HepG2 (cell line): ENCODE measurements around the gene IGSF21. TPM values are rescaled to one million over a fixed set of nuclear protein-coding genes. Genes with fewer than 3 reads are reported as not detected.

ENCODE experiments used
- ATAC-seq: fragments of 200-7000 bp; cut with Tn5 transposase; 3 replicates; pipeline ENCODE4 v1.9.1; 2020; ENCODE audit warnings: mild to moderate bottlenecking, moderate library complexity
- BruUV-seq: library from RNA; stranded (reverse); fragments of 400-500 nt; replicated peaks from 2 replicates; lab custom pipeline; 2021; lab: Mats Ljungman, UMichigan
- CTCF ChIA-PET: fragments of 300-600 bp; formaldehyde crosslinking; extraction: SDS; loops from one replicate; lab custom pipeline; 2021; ENCODE audit warnings: low total read pairs, inconsistent platforms, low intra/inter-chr PET ratio; lab: Yijun Ruan, JAX
- POLR2A ChIA-PET: fragments of 350-600 bp; sonication (Branson Sonifier 250); formaldehyde crosslinking; loops from one replicate; lab custom pipeline; 2020; ENCODE audit warnings: antibody characterized with exemption, inconsistent platforms; lab: Yijun Ruan, JAX
- DNase-seq: peaks from one replicate; pipeline ENCODE4 v3.0.0-alpha.2; 2015; ENCODE audit warnings: low spot score
- FAIRE-seq: peaks from 3 replicates; lab custom pipeline; 2011; peaks lifted over from hg19 to GRCh38; lab: Jason Lieb, UNC
- H2AFZ ChIP-seq: one replicate; pipeline ENCODE4 v1.6.1; 2011; ENCODE audit warnings: low read length, inconsistent platforms
- H3K27ac ChIP-seq: fragments of 300-600 bp; 3 replicates; pipeline ENCODE4 v1.8.0; 2011; ENCODE audit warnings: mixed run types, mild to moderate bottlenecking, mixed read lengths, low read length, inconsistent platforms; ENCODE audit not compliant: insufficient read depth; ENCODE audit errors: extremely low read length
- H3K27me3 ChIP-seq, 2 experiments: fragments of 200-600 bp in 1 of 2; 2 replicates in 1 of 2; 3 replicates in 1 of 2; pipeline versions ENCODE4 v1.6.0 to v1.8.0; 2011; ENCODE audit warnings: low read length in 2 of 2, mild to moderate bottlenecking in 2 of 2, moderate library complexity in 2 of 2, inconsistent platforms in 1 of 2; ENCODE audit not compliant: insufficient read depth in 2 of 2, control insufficient read depth in 1 of 2
- H3K36me3 ChIP-seq, 2 experiments: fragments of 200-600 bp in 1 of 2; replicated peaks in 1 of 2; 2 replicates in 1 of 2; 3 replicates in 1 of 2; pipeline versions ENCODE4 v1.5.1 to v1.8.0; 2011; ENCODE audit warnings: low read length in 2 of 2, inconsistent platforms in 1 of 2; ENCODE audit not compliant: insufficient read depth in 2 of 2, control insufficient read depth in 1 of 2
- H3K4me1 ChIP-seq: 2 replicates; pipeline ENCODE4 v1.5.1; 2012; ENCODE audit warnings: low read length, inconsistent platforms; ENCODE audit not compliant: insufficient read depth
- H3K4me2 ChIP-seq: 2 replicates; pipeline ENCODE4 v1.6.0; 2011; ENCODE audit warnings: low read depth, low read length, inconsistent platforms
- H3K4me3 ChIP-seq, 3 experiments: fragments of 200-600 bp in 1 of 3; sonication (generic), shearing (Covaris generic) in 1 of 3; replicated peaks in 1 of 3; 2 replicates each; pipeline ENCODE4 v1.5.1; 2011 to 2016; ENCODE audit warnings: low read length in 3 of 3, inconsistent platforms in 2 of 3, low read depth in 2 of 3, mild to moderate bottlenecking in 2 of 3, control low read depth in 1 of 3, mixed read lengths in 1 of 3; ENCODE audit not compliant: insufficient read depth in 1 of 3
- H3K79me2 ChIP-seq: one replicate; pipeline ENCODE4 v1.6.1; 2011; ENCODE audit warnings: low read length, inconsistent platforms; ENCODE audit not compliant: insufficient read depth
- H3K9ac ChIP-seq: 2 replicates; pipeline ENCODE4 v1.6.0; 2011; ENCODE audit warnings: mild to moderate bottlenecking, low read depth, low read length, inconsistent platforms; ENCODE audit not compliant: insufficient read depth
- H3K9me3 ChIP-seq: 2 replicates; pipeline ENCODE4 v1.5.1; 2012; ENCODE audit warnings: mild to moderate bottlenecking, low read length
- H4K20me1 ChIP-seq: 2 replicates; pipeline ENCODE4 v1.6.0; 2011; ENCODE audit warnings: inconsistent platforms, mild to moderate bottlenecking, low read length, moderate library complexity; ENCODE audit not compliant: insufficient read depth
- ATF7-NPFF ChIP-seq: sonication (generic); formaldehyde crosslinking; IDR thresholded peaks from 2 replicates; pipeline ENCODE4 v1.8.1; 2023; ENCODE audit warnings: mild to moderate bottlenecking, low read depth, missing genetic modification reagents, moderate library complexity
- GABPA ChIP-seq, 2 experiments: IDR thresholded peaks; 2 replicates each; pipeline ENCODE4 v1.6.1; 2011 to 2016; ENCODE audit warnings: low read depth in 2 of 2, low read length in 1 of 2, missing biosample characterization in 1 of 2, missing genetic modification characterization in 1 of 2
- HMGA1 ChIP-seq: sonication (generic); formaldehyde crosslinking; conservative IDR thresholded peaks from 2 replicates; pipeline ENCODE4 v1.4.0; 2020; ENCODE audit warnings: missing genetic modification reagents
- MIER3 ChIP-seq: IDR thresholded peaks from 2 replicates; pipeline ENCODE4 v1.6.1; 2016; ENCODE audit warnings: missing compliant biosample characterization, borderline replicate concordance
- PAF1 ChIP-seq: IDR thresholded peaks from 2 replicates; pipeline ENCODE4 v1.6.1; 2016; ENCODE audit warnings: missing genetic modification reagents, missing compliant biosample characterization
- RCOR2 ChIP-seq: IDR thresholded peaks from 2 replicates; pipeline ENCODE4 v1.6.1; 2016; ENCODE audit warnings: missing biosample characterization, missing genetic modification reagents
- ZNF180 ChIP-seq: sonication (generic); formaldehyde crosslinking; IDR thresholded peaks from 2 replicates; pipeline ENCODE4 v1.4.0; 2020; ENCODE audit warnings: low read depth, missing genetic modification reagents, borderline replicate concordance
- ZNF225 ChIP-seq: sonication (generic); formaldehyde crosslinking; IDR thresholded peaks from 2 replicates; pipeline ENCODE4 v1.4.0; 2020; ENCODE audit warnings: mild to moderate bottlenecking, missing genetic modification reagents
- ZNF326 ChIP-seq: sonication (generic); formaldehyde crosslinking; IDR thresholded peaks from 2 replicates; pipeline ENCODE4 v1.4.0; 2020; ENCODE audit warnings: missing genetic modification reagents, borderline replicate concordance
- ZNF563 ChIP-seq: sonication (generic); formaldehyde crosslinking; IDR thresholded peaks from 2 replicates; pipeline ENCODE4 v1.8.0; 2022; ENCODE audit warnings: mild to moderate bottlenecking, moderate library complexity, missing genetic modification reagents
- ZNF644 ChIP-seq: IDR thresholded peaks from 2 replicates; pipeline ENCODE4 v1.6.1; 2016; ENCODE audit warnings: low read depth
- ZSCAN30 ChIP-seq: sonication (generic); formaldehyde crosslinking; IDR thresholded peaks from 2 replicates; pipeline ENCODE4 v1.5.0; 2020; ENCODE audit warnings: mild to moderate bottlenecking, missing genetic modification reagents
- WGBS: methylation state at CpG from one replicate; pipeline ENCODE4 v1.1.6; 2017; ENCODE audit warnings: low lambda C conversion rate; 5-methylcytosine and 5-hydroxymethylcytosine counted together
- in situ Hi-C: cut with HindIII; loops from 2 replicates; pipeline ENCODE4 v1.10.0; 2017; ENCODE audit warnings: low pct_unique_long_range_greater_than_20kb; ENCODE audit not compliant: extremely low pct_ligation_motif_present
- intact Hi-C: fragments of 100-400 bp; cut with micrococcal nuclease; formaldehyde crosslinking; loops from one replicate; pipeline ENCODE4 v1.10.0; 2022; ENCODE audit not compliant: unreplicated experiment
- polyA plus RNA-seq, 8 experiments: library from polyadenylated mRNA; depleted of rRNA in 3 of 8; stranded (reverse) in 7 of 8; unstranded in 1 of 8; fragments of >200 nt; fragmentation: Illumina TruSeq in 4 of 8; extraction: Trizol in 4 of 8; gene quantifications; 2 replicates each; pipeline versions ENCODE4 v1.2.1 to v1.2.3, GENCODE V29; 2011 to 2016; ENCODE audit warnings: low read depth in 4 of 8, missing spikeins in 1 of 8, mixed read lengths in 1 of 8; ENCODE audit not compliant: insufficient read depth in 1 of 8
- total RNA-seq, 5 experiments: library from RNA; depleted of rRNA; stranded (reverse); fragments of >200 nt; fragmentation: Illumina TruSeq; extraction: Trizol; gene quantifications; 2 replicates each; pipeline ENCODE4 v1.2.3, GENCODE V29; 2016; ENCODE audit warnings: low read depth in 1 of 5
- TF ChIP-seq, protein P1 (sequence below): sonication (generic); formaldehyde crosslinking; IDR thresholded peaks from 2 replicates; pipeline ENCODE4 v1.4.0; 2020; ENCODE audit warnings: missing genetic modification reagents

IGSF21 gene
- total and polyA plus RNA-seq, 2 of the 13 experiments (the other 11 are each of a cell fraction or from before 2014, with no cell fraction given): not detected

GRCh38 chr1:18118078-18118477 lies 10.5 kb downstream of the IGSF21 start (continued):
- TF ChIP-seq, protein P1, sequence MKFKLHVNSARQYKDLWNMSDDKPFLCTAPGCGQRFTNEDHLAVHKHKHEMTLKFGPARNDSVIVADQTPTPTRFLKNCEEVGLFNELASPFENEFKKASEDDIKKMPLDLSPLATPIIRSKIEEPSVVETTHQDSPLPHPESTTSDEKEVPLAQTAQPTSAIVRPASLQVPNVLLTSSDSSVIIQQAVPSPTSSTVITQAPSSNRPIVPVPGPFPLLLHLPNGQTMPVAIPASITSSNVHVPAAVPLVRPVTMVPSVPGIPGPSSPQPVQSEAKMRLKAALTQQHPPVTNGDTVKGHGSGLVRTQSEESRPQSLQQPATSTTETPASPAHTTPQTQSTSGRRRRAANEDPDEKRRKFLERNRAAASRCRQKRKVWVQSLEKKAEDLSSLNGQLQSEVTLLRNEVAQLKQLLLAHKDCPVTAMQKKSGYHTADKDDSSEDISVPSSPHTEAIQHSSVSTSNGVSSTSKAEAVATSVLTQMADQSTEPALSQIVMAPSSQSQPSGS (CRISPR knock-in tag): no peak
- TF ChIP-seq ATF7-NPFF (CRISPR knock-in tag) (no peak), ZNF225 (CRISPR knock-in tag) (no peak), MIER3 (CRISPR knock-in tag) (no peak), ZNF326 (CRISPR knock-in tag) (no peak), PAF1 (CRISPR knock-in tag) (no peak), ZSCAN30 (no peak)

DNA sequence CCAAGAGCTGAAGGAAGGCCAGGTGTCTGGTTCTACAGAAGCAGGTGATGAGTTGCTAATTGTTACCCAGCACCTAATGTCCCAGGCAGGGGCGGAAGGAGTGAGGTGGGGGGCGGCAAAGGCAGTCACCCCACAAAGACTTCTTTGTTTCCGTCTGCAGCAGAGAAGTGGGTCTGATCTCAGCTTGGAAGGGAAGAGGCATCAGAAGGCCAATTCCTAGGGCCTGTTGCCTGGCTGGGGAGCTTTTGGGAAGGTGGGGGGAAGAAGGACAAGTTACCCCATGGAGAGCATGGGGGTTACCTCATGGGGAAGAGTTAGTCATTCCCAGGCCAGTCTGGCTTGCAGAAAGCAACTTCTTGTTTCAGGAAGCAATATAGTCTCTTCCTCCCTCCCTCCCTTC lies 10.9 kb downstream of the IGSF21 start:
- ATAC-seq (no peak), DNase-seq (no peak), FAIRE-seq (no peak)
- no peaks in the 10 kb centered on the region for H3K9me3 ChIP-seq
- peaks cover 0 to 12% of the 10 kb centered on the region in 2 experiments; a peak in 3 of 5 replicates for H3K27me3 ChIP-seq
- H3K4me3 ChIP-seq: no peak overlapping the region
- H3K79me2 ChIP-seq: no peaks in the 10 kb centered on the region
- no peak overlapping the region for H3K27ac ChIP-seq
- H4K20me1 ChIP-seq: no peaks in the 10 kb centered on the region
- no peaks in the 10 kb centered on the region for H3K4me1 ChIP-seq
- TF ChIP-seq GABPA (IDR thresholded peaks at IDR 0.05; ENCODE audit: low read depth, low read length): no peak
- TF ChIP-seq GABPA (CRISPR knock-in tag; IDR thresholded peaks at IDR 0.05; ENCODE audit: low read depth): no peak
- TF ChIP-seq RCOR2 (CRISPR knock-in tag): no peak
- no peak for TF ChIP-seq ZNF563 (CRISPR knock-in tag)
- no peak for TF ChIP-seq ZNF644
- TF ChIP-seq HMGA1: no peak
- TF ChIP-seq ZNF180 (CRISPR knock-in tag): no peak
- no peak overlapping the region for H3K4me2 ChIP-seq
- BruUV-seq: no TSS peak
- H3K9ac ChIP-seq: no peak overlapping the region
- no peak overlapping the region for H2AFZ ChIP-seq
- H3K36me3 ChIP-seq: no peaks in the 10 kb centered on the region
- ChIA-PET POLR2A (no interaction called here), CTCF (no interaction called here)
- intact Hi-C loops: no loop called here
- in situ Hi-C loops: no loop called here
- 11% methylated on average over 3 of the region's 3 CpGs for WGBS
